Lower leg skin (tissue), 3 donors: ENCODE results near the gene THADA.

Experiments used
- CTCF ChIP-seq, 3 donors: fragments of 450-650 bp; IDR thresholded peaks; one replicate each; pipeline ENCODE4 v1.5.1; 2016; ENCODE audit warnings: antibody characterized with exemption in 3 of 3, mild to moderate bottlenecking in 3 of 3, moderate library complexity in 2 of 3
- POLR2A ChIP-seq, 2 donors: fragments of 450-650 bp; IDR thresholded peaks; one replicate each; pipeline ENCODE4 v1.6.1; 2016 to 2017; ENCODE audit warnings: antibody characterized with exemption in 2 of 2, mild to moderate bottlenecking in 1 of 2, moderate library complexity in 1 of 2

DNA sequence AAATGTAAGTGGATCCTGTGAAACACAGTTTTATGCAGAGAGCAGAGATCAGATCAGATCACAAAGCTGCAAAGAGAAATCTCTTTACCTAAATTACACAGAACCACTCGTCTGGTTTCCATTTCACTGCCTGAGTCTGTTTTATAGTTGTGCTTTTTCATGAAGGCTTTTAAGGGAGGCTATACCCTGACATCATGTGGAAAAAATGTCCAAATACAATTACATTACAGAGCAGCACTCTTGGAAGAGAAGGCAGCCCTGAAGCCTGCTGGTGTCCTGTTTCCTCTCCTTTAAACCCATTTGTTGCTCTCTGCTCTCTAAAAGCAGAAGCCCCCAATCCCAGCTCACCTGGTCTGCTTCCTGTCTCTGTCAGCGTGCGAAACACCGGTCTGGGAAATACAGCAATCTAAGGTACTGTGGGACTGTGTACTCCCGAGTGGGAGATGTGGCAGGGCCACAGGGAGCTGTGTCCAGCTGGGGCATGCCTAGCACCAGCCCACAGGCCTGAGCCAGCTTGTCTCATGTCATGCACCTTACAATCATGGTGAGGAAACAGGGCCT lies 344.6 kb downstream of the THADA start:
- no peak for TF ChIP-seq POLR2A (IDR thresholded peaks at IDR 0.05)
- TF ChIP-seq CTCF (IDR thresholded peaks at IDR 0.05), result no peak
